CD4-positive, alpha-beta T cell treated with Interleukin-15 for 1 hour (primary cell): ENCODE results near the gene PPFIBP2.

ENCODE experiments used
- DNase-seq: peaks from one replicate; pipeline ENCODE4 v3.0.0-alpha.2; 2020

The PPFIBP2 gene

GRCh38 chr11:7528514-7529049, 14.8 kb downstream of the PPFIBP2 start:
- DNase-seq, result no peak

- no peak for DNase-seq
These were observed 16.3 kb downstream of the PPFIBP2 start for GRCh38 chr11:7530013-7530640.

GRCh38 chr11:7531011-7531410, 17.2 kb downstream of the PPFIBP2 start:
- no peak for DNase-seq

- DNase-seq, result no peak
These were observed 18.8 kb downstream of the PPFIBP2 start for GRCh38 chr11:7532405-7533145.

- no peak for DNase-seq
These were observed 19.6 kb downstream of the PPFIBP2 start for GRCh38 chr11:7533199-7534041.

- no peak for DNase-seq
These were observed 20.2 kb downstream of the PPFIBP2 start for GRCh38 chr11:7534042-7534378.

GRCh38 chr11:7536100-7536499, 22.3 kb downstream of the PPFIBP2 start:
- no peak for DNase-seq

GRCh38 chr11:7537265-7537664, 23.5 kb downstream of the PPFIBP2 start:
- no peak for DNase-seq

GRCh38 chr11:7538031-7538430, 24.2 kb downstream of the PPFIBP2 start:
- DNase-seq, result no peak

- no peak for DNase-seq
These were observed 25.0 kb downstream of the PPFIBP2 start for GRCh38 chr11:7538466-7539454.

- no peak for DNase-seq
These were observed 27.2 kb downstream of the PPFIBP2 start for GRCh38 chr11:7540830-7541555.

- no peak for DNase-seq
These were observed 29.5 kb downstream of the PPFIBP2 start for GRCh38 chr11:7543302-7543701.

- DNase-seq, result no peak
These were observed 30.2 kb downstream of the PPFIBP2 start for GRCh38 chr11:7544021-7544420.

- no peak for DNase-seq
These were observed 31.8 kb downstream of the PPFIBP2 start for GRCh38 chr11:7545611-7546010.

GRCh38 chr11:7546324-7546791, 32.6 kb downstream of the PPFIBP2 start:
- no peak for DNase-seq

GRCh38 chr11:7547687-7548086, 33.9 kb downstream of the PPFIBP2 start:
- no peak for DNase-seq

GRCh38 chr11:7548659-7549274, 35.0 kb downstream of the PPFIBP2 start:
- DNase-seq, result no peak

GRCh38 chr11:7549681-7550080, 35.9 kb downstream of the PPFIBP2 start:
- DNase-seq, result no peak

GRCh38 chr11:7551571-7551970, 37.8 kb downstream of the PPFIBP2 start:
- DNase-seq, result no peak

- DNase-seq, result no peak
These were observed 38.9 kb downstream of the PPFIBP2 start for GRCh38 chr11:7552666-7553065.
